ENCODE results near the gene CCHCR1.
"Not testable (repeated sequence)": the region's sequence is repeated elsewhere in the genome, so short reads cannot be mapped to it uniquely, and the experiment has no call there.

The CCHCR1 gene

GRCh38 chr6:31157513-31158139 lies at the start of gene CCHCR1:
CCHCR1 (minus strand) TSS chr6:31157802; CDS start chr6:31157600, 202 bp downstream.
- no peak for FAIRE-seq

- no peak for FAIRE-seq
These were observed 48.0 kb upstream of the CCHCR1 start for GRCh38 chr6:31205638-31206037.

GRCh38 chr6:31204751-31205145 lies 47.1 kb upstream of the CCHCR1 start:
- FAIRE-seq: no peak

GRCh38 chr6:31203345-31203979 lies 45.9 kb upstream of the CCHCR1 start:
- peak; percentile 65 for FAIRE-seq

GRCh38 chr6:31202259-31203166 lies 44.9 kb upstream of the CCHCR1 start:
- FAIRE-seq: no peak

- not testable (repeated sequence) for FAIRE-seq
These were observed 41.5 kb upstream of the CCHCR1 start for GRCh38 chr6:31199105-31199452.

GRCh38 chr6:31197559-31198305 lies 40.1 kb upstream of the CCHCR1 start:
- no peak for FAIRE-seq

GRCh38 chr6:31196251-31197022 lies 38.8 kb upstream of the CCHCR1 start:
- not testable (repeated sequence) for FAIRE-seq

- FAIRE-seq: not testable (repeated sequence)
These were observed 37.8 kb upstream of the CCHCR1 start for GRCh38 chr6:31195308-31195979.

GRCh38 chr6:31194061-31194834 lies 36.6 kb upstream of the CCHCR1 start:
- FAIRE-seq: no peak

- FAIRE-seq: no peak
These were observed 35.6 kb upstream of the CCHCR1 start for GRCh38 chr6:31193206-31193605.

- not testable (repeated sequence) for FAIRE-seq
These were observed 35.0 kb upstream of the CCHCR1 start for GRCh38 chr6:31192431-31193105.

GRCh38 chr6:31190488-31190887 lies 32.9 kb upstream of the CCHCR1 start:
- FAIRE-seq: no peak

- FAIRE-seq: not testable (repeated sequence)
These were observed 31.6 kb upstream of the CCHCR1 start for GRCh38 chr6:31189223-31189622.

GRCh38 chr6:31187780-31188194 lies 30.2 kb upstream of the CCHCR1 start:
- FAIRE-seq: no peak

- FAIRE-seq: no peak
These were observed 28.6 kb upstream of the CCHCR1 start for GRCh38 chr6:31186052-31186734.

GRCh38 chr6:31185695-31186051 lies 28.1 kb upstream of the CCHCR1 start:
- FAIRE-seq: not testable (repeated sequence)

- FAIRE-seq: not testable (repeated sequence)
These were observed 26.3 kb upstream of the CCHCR1 start for GRCh38 chr6:31183859-31184258.

GRCh38 chr6:31183287-31183686 lies 25.7 kb upstream of the CCHCR1 start:
- not testable (repeated sequence) for FAIRE-seq
